H9 (cell line): ENCODE results near the gene ADAD2. TPM values are rescaled to one million over a fixed set of nuclear protein-coding genes. Genes with fewer than 3 reads are reported as not detected.

Source experiments
- DNase-seq: peaks from one replicate; pipeline ENCODE4 v3.0.0-alpha.2; 2017
- H2AFZ ChIP-seq: one replicate; pipeline ENCODE4 v1.6.1; 2013; ENCODE audit warnings: mild to moderate bottlenecking, low read length, control low read depth, moderate library complexity
- H2AK5ac ChIP-seq: 2 replicates; pipeline ENCODE4 v1.6.1; 2013; ENCODE audit warnings: low read length, control low read depth, mixed read lengths; ENCODE audit not compliant: insufficient read length
- H2BK120ac ChIP-seq: one replicate; pipeline ENCODE4 v1.6.1; 2013; ENCODE audit warnings: low read depth, mild to moderate bottlenecking, low read length, control low read depth, inconsistent platforms; ENCODE audit not compliant: poor library complexity, severe bottlenecking
- H2BK12ac ChIP-seq: 2 replicates; pipeline ENCODE4 v1.6.1; 2013; ENCODE audit warnings: low read length, control low read depth, mixed read lengths, low read depth; ENCODE audit not compliant: insufficient read length
- H2BK15ac ChIP-seq: 2 replicates; pipeline ENCODE4 v1.6.1; 2013; ENCODE audit warnings: low read depth, low read length, control low read depth
- H2BK20ac ChIP-seq: one replicate; pipeline ENCODE4 v1.6.1; 2013; ENCODE audit warnings: low read depth, mild to moderate bottlenecking, low read length, control low read depth, inconsistent platforms; ENCODE audit not compliant: poor library complexity, severe bottlenecking
- H2BK5ac ChIP-seq: 2 replicates; pipeline ENCODE4 v1.6.1; 2013; ENCODE audit warnings: low read length, control low read depth, mixed read lengths; ENCODE audit not compliant: insufficient read length
- H3K14ac ChIP-seq: 2 replicates; pipeline ENCODE4 v1.6.1; 2013; ENCODE audit warnings: low read length, control low read depth; ENCODE audit not compliant: insufficient read depth
- H3K18ac ChIP-seq: 2 replicates; pipeline ENCODE4 v1.6.1; 2013; ENCODE audit warnings: low read depth, mild to moderate bottlenecking, mixed read lengths, low read length, control low read depth; ENCODE audit not compliant: insufficient read length
- H3K23ac ChIP-seq: 2 replicates; pipeline ENCODE4 v1.6.1; 2013; ENCODE audit warnings: low read length, control low read depth, mixed read lengths, low read depth; ENCODE audit not compliant: insufficient read length
- H3K23me2 ChIP-seq: 2 replicates; pipeline ENCODE4 v1.6.1; 2013; ENCODE audit warnings: low read depth, mild to moderate bottlenecking, mixed read lengths, low read length, control low read depth; ENCODE audit not compliant: insufficient read length, poor library complexity, severe bottlenecking
- H3K27ac ChIP-seq: 2 replicates; pipeline ENCODE4 v1.5.1; 2013; ENCODE audit warnings: low read length, control low read depth, mixed read lengths, low read depth; ENCODE audit not compliant: insufficient read length
- H3K27me3 ChIP-seq: 2 replicates; pipeline ENCODE4 v1.6.1; 2013; ENCODE audit warnings: low read length, control low read depth, inconsistent platforms; ENCODE audit not compliant: insufficient read depth
- H3K4ac ChIP-seq: 2 replicates; pipeline ENCODE4 v1.6.1; 2013; ENCODE audit warnings: low read depth, mild to moderate bottlenecking, control low read depth, inconsistent platforms, low read length, moderate library complexity
- H3K4me1 ChIP-seq: 2 replicates; pipeline ENCODE4 v1.6.1; 2013; ENCODE audit warnings: low read length, control low read depth, inconsistent platforms; ENCODE audit not compliant: insufficient read depth
- H3K4me2 ChIP-seq: 2 replicates; pipeline ENCODE4 v1.6.1; 2013; ENCODE audit warnings: low read length, control low read depth, mixed read lengths; ENCODE audit not compliant: insufficient read length, insufficient read depth
- H3K56ac ChIP-seq: 2 replicates; pipeline ENCODE4 v1.6.1; 2013; ENCODE audit warnings: low read depth, mild to moderate bottlenecking, mixed read lengths, low read length, control low read depth; ENCODE audit not compliant: insufficient read length
- H3K79me1 ChIP-seq: 2 replicates; pipeline ENCODE4 v1.6.1; 2013; ENCODE audit warnings: low read depth, mild to moderate bottlenecking, moderate library complexity, low read length, control low read depth, inconsistent platforms; ENCODE audit not compliant: insufficient read depth, poor library complexity, severe bottlenecking
- H3K79me2 ChIP-seq: 2 replicates; pipeline ENCODE4 v1.6.1; 2013; ENCODE audit warnings: low read length, control low read depth, inconsistent platforms; ENCODE audit not compliant: insufficient read depth
- H3K9ac ChIP-seq: 2 replicates; pipeline ENCODE4 v1.6.1; 2013; ENCODE audit warnings: low read length, control low read depth, mixed read lengths; ENCODE audit not compliant: insufficient read length; ENCODE audit errors: extremely low read depth
- H3K9me3 ChIP-seq: one replicate; pipeline ENCODE4 v1.6.1; 2013; ENCODE audit warnings: low read depth, low read length, inconsistent platforms; ENCODE audit not compliant: control insufficient read depth
- H3T11ph ChIP-seq: one replicate; pipeline ENCODE4 v1.6.1; 2013; ENCODE audit warnings: mild to moderate bottlenecking, low read length, control low read depth, inconsistent platforms
- H4K20me1 ChIP-seq: one replicate; pipeline ENCODE4 v1.6.1; 2013; ENCODE audit not compliant: control insufficient read depth, insufficient read length, insufficient read depth
- H4K5ac ChIP-seq: 2 replicates; pipeline ENCODE4 v1.6.1; 2013; ENCODE audit warnings: low read depth, mild to moderate bottlenecking, mixed read lengths, low read length, control low read depth; ENCODE audit not compliant: insufficient read length
- H4K8ac ChIP-seq: replicated peaks from 2 replicates; pipeline ENCODE4 v1.6.1; 2013; ENCODE audit warnings: low read length, control low read depth, mixed read lengths, low read depth; ENCODE audit not compliant: insufficient read length
- H4K91ac ChIP-seq: 2 replicates; pipeline ENCODE4 v1.6.1; 2013; ENCODE audit warnings: low read depth, mild to moderate bottlenecking, moderate library complexity, mixed read lengths, low read length, control low read depth; ENCODE audit not compliant: insufficient read length
- H3K27ac Mint-ChIP-seq, 3 experiments: 2 replicates in 2 of 3; 3 replicates in 1 of 3; pipeline ENCODE4 v1.8.0; 2020 to 2021; ENCODE audit warnings: mixed read lengths in 3 of 3, mild to moderate bottlenecking in 1 of 3, moderate library complexity in 1 of 3
- H3K27me3 Mint-ChIP-seq: 2 replicates; pipeline ENCODE4 v1.8.0; 2021; ENCODE audit warnings: low read depth, mild to moderate bottlenecking, moderate library complexity, mixed read lengths
- H3K36me3 Mint-ChIP-seq, 3 experiments: 2 replicates in 2 of 3; 3 replicates in 1 of 3; pipeline ENCODE4 v1.8.0; 2020 to 2021; ENCODE audit warnings: low read depth in 3 of 3, mixed read lengths in 3 of 3; ENCODE audit not compliant: insufficient read depth in 1 of 3
- H3K4me1 Mint-ChIP-seq, 2 experiments: 2 replicates each; pipeline ENCODE4 v1.8.0; 2020; ENCODE audit warnings: mixed read lengths in 2 of 2
- H3K4me3 Mint-ChIP-seq, 2 experiments: 2 replicates in 1 of 2; 3 replicates in 1 of 2; pipeline ENCODE4 v1.8.0; 2020 to 2021; ENCODE audit warnings: mild to moderate bottlenecking in 2 of 2, mixed read lengths in 2 of 2, moderate library complexity in 1 of 2
- H3K9me3 Mint-ChIP-seq, 2 experiments: 2 replicates in 1 of 2; 3 replicates in 1 of 2; pipeline ENCODE4 v1.8.0; 2020; ENCODE audit warnings: mild to moderate bottlenecking in 2 of 2, mixed read lengths in 2 of 2, moderate library complexity in 1 of 2
- WGBS: extraction: QIAGEN DNeasy Blood & Tissue Kit; methylation state at CpG from one replicate; pipeline ENCODE4 v1.1.7; 2013; ENCODE audit warnings: missing lambda C conversion rate, low lambda C conversion rate, mixed read lengths; ENCODE audit not compliant: insufficient read length; ENCODE audit errors: extremely low coverage; 5-methylcytosine and 5-hydroxymethylcytosine counted together
- total RNA-seq: library from RNA; stranded (reverse); gene quantifications from 2 replicates; pipeline ENCODE4 v1.2.1, GENCODE V29; 2021
- TF ChIP-seq, protein P1 (sequence below): fragments of 200-600 bp; sonication (generic); conservative IDR thresholded peaks from 3 replicates; pipeline ENCODE4 v1.8.0; 2021; ENCODE audit warnings: antibody characterized with exemption, mild to moderate bottlenecking

The ADAD2 gene
- total RNA-seq, 1 experiment from 2014 or later: 1.0 TPM

GRCh38 chr16:84195201-84196093 lies 4.5 kb downstream of the ADAD2 start:
- Histone ChIP-seq H2BK20ac (no peak overlapping the region), H4K20me1 (no peaks in the 10 kb centered on the region), H3K4me2 (no peak overlapping the region), H2AK5ac (no peak overlapping the region), H3K79me1 (no peaks in the 10 kb centered on the region), H3K9me3 (no peaks in the 10 kb centered on the region), H4K91ac (no peak overlapping the region), H3K27ac (no peak overlapping the region), H3K23ac (no peak overlapping the region), H2BK15ac (no peak overlapping the region), H3K4me1 (no peaks in the 10 kb centered on the region; the same call in 1 of the 2 replicates), H2BK120ac (no peak overlapping the region), H2BK5ac (no peak overlapping the region), H3K14ac (no peak overlapping the region), H3K27me3 (no peaks in the 10 kb centered on the region), H3K79me2 (no peaks in the 10 kb centered on the region), H3T11ph (no peak overlapping the region), H3K56ac (no peak overlapping the region), H3K4ac (no peak overlapping the region), H3K18ac (no peak overlapping the region), H4K5ac (no peak overlapping the region), H3K9ac (no peak overlapping the region), H4K8ac (no peak overlapping the region), H2AFZ (no peak overlapping the region), H2BK12ac (no peak overlapping the region), H3K23me2 (no peaks in the 10 kb centered on the region)
- H3K27me3 Mint-ChIP-seq: peaks cover 4% of the 10 kb centered on the region; the same call in 1 of the 2 replicates
- WGBS: no CpG with 5 or more reads among the region's 38 CpGs
- H3K9me3 Mint-ChIP-seq: no peaks in the 10 kb centered on the region; a peak in 1 of 5 replicates
- TF ChIP-seq, protein P1, sequence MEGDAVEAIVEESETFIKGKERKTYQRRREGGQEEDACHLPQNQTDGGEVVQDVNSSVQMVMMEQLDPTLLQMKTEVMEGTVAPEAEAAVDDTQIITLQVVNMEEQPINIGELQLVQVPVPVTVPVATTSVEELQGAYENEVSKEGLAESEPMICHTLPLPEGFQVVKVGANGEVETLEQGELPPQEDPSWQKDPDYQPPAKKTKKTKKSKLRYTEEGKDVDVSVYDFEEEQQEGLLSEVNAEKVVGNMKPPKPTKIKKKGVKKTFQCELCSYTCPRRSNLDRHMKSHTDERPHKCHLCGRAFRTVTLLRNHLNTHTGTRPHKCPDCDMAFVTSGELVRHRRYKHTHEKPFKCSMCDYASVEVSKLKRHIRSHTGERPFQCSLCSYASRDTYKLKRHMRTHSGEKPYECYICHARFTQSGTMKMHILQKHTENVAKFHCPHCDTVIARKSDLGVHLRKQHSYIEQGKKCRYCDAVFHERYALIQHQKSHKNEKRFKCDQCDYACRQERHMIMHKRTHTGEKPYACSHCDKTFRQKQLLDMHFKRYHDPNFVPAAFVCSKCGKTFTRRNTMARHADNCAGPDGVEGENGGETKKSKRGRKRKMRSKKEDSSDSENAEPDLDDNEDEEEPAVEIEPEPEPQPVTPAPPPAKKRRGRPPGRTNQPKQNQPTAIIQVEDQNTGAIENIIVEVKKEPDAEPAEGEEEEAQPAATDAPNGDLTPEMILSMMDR: no peak
- no peak for DNase-seq
- H3K36me3 Mint-ChIP-seq: no peaks in the 10 kb centered on the region
- H3K4me1 Mint-ChIP-seq: peaks cover 6 to 31% of the 10 kb centered on the region in 2 experiments; a peak in 3 of 4 replicates
- no peak overlapping the region for H3K4me3 Mint-ChIP-seq
- no peak overlapping the region for H3K27ac Mint-ChIP-seq
